Measurements from ENCODE around the gene PLCD3.

GRCh38 chr17:45086865-45087503 is 45.3 kb downstream of the PLCD3 start:
- TF ChIP-seq MAFK (conservative IDR thresholded peaks at IDR 0.05 in 1 of 2, IDR thresholded peaks at IDR 0.05 in 1 of 2; ENCODE audit: low read length in 2 of 2) (no peak), CREB3 (CRISPR knock-in tag; IDR thresholded peaks at IDR 0.05) (no peak), KLF12 (CRISPR knock-in tag; IDR thresholded peaks at IDR 0.05; ENCODE audit: borderline replicate concordance) (no peak), CTCF (CRISPR knock-in tag; IDR thresholded peaks at IDR 0.05) (no peak), ZHX1 (CRISPR knock-in tag; IDR thresholded peaks at IDR 0.05; ENCODE audit: low read depth) (no peak)
